SK-N-SH (cell line): Measurements from ENCODE around the gene KRT84. TPM values are rescaled to one million over a fixed set of nuclear protein-coding genes. Genes with fewer than 3 reads are reported as not detected.

Source experiments
- CTCF ChIA-PET: fragments of 300-600, 350-600 bp; formaldehyde crosslinking; extraction: SDS; loops from one replicate; lab custom pipeline; 2021; lab: Yijun Ruan, JAX
- POLR2A ChIA-PET: fragments of 350-600 bp; sonication (Branson Sonifier 250); formaldehyde crosslinking; extraction: SDS; loops from one replicate; lab custom pipeline; 2020; ENCODE audit warnings: antibody characterized with exemption, inconsistent platforms; lab: Yijun Ruan, JAX
- DNase-seq: peaks from one replicate; pipeline ENCODE4 v3.0.0; 2012
- H2AFZ ChIP-seq: fragments of 200-600 bp; sonication (generic); 2 replicates; pipeline ENCODE4 v1.8.1; 2016; ENCODE audit warnings: antibody characterized with exemption, mild to moderate bottlenecking, low read depth
- H3F3A ChIP-seq: fragments of 200-600 bp; sonication (generic); replicated peaks from 2 replicates; pipeline ENCODE3; 2016; ENCODE audit warnings: antibody characterized with exemption, mild to moderate bottlenecking; ENCODE audit not compliant: insufficient read depth
- H3K27ac ChIP-seq, 2 experiments: fragments of 200-500 bp in 1 of 2; fragments of 200-600 bp in 1 of 2; sonication (Bioruptor generic) in 1 of 2; sonication (generic), shearing (Covaris generic) in 1 of 2; 2 replicates each; pipeline versions ENCODE4 v1.5.1 to v1.6.1; 2014 to 2016; ENCODE audit warnings: low read depth in 2 of 2, inconsistent platforms in 1 of 2, low read length in 1 of 2, mild to moderate bottlenecking in 1 of 2, mixed read lengths in 1 of 2
- H3K27me3 ChIP-seq: fragments of 200-600 bp; sonication (generic), shearing (Covaris generic); 2 replicates; pipeline ENCODE4 v1.6.1; 2016; ENCODE audit warnings: mixed run types; ENCODE audit not compliant: insufficient read depth
- H3K36me3 ChIP-seq, 2 experiments: fragments of 200-500 bp in 1 of 2; fragments of 200-600 bp in 1 of 2; sonication (Bioruptor generic) in 1 of 2; sonication (generic) in 1 of 2; replicated peaks in 1 of 2; 2 replicates each; pipeline versions ENCODE3 to v1.5.1; 2014 to 2016; ENCODE audit warnings: low read length in 1 of 2, mild to moderate bottlenecking in 1 of 2; ENCODE audit not compliant: insufficient read depth in 2 of 2, control insufficient read depth in 1 of 2
- H3K4me1 ChIP-seq, 2 experiments: fragments of 200-500 bp in 1 of 2; fragments of 200-600 bp in 1 of 2; sonication (Bioruptor generic) in 1 of 2; sonication (generic), shearing (Covaris generic) in 1 of 2; 2 replicates each; pipeline versions ENCODE4 v1.5.1 to v1.6.1; 2014 to 2016; ENCODE audit warnings: low read depth in 1 of 2, low read length in 1 of 2, mixed run types in 1 of 2; ENCODE audit not compliant: insufficient read depth in 2 of 2, control insufficient read depth in 1 of 2
- H3K4me2 ChIP-seq: fragments of 200-600 bp; sonication (generic), shearing (Covaris generic); 2 replicates; pipeline ENCODE4 v1.6.1; 2017; ENCODE audit warnings: mixed run types
- H3K4me3 ChIP-seq, 2 experiments: fragments of 200-500 bp in 1 of 2; fragments of 200-600 bp in 1 of 2; sonication (Bioruptor generic) in 1 of 2; sonication (generic), shearing (Covaris generic) in 1 of 2; 2 replicates each; pipeline versions ENCODE4 v1.5.1 to v1.8.1; 2014 to 2016; ENCODE audit warnings: low read depth in 2 of 2, inconsistent platforms in 1 of 2, low read length in 1 of 2, mild to moderate bottlenecking in 1 of 2, mixed read lengths in 1 of 2, moderate library complexity in 1 of 2
- H3K79me2 ChIP-seq: fragments of 200-600 bp; sonication (generic); 2 replicates; pipeline ENCODE4 v1.8.1; 2017; ENCODE audit warnings: mild to moderate bottlenecking; ENCODE audit not compliant: insufficient read depth
- H3K9ac ChIP-seq: fragments of 200-600 bp; sonication (generic); 2 replicates; pipeline ENCODE4 v1.6.1; 2017; ENCODE audit warnings: mixed run types
- H3K9me2 ChIP-seq: fragments of 200-600 bp; sonication (generic); 2 replicates; pipeline ENCODE4 v1.6.1; 2017; ENCODE audit warnings: mixed run types
- H3K9me3 ChIP-seq: fragments of 200-600 bp; sonication (generic); 2 replicates; pipeline ENCODE4 v1.6.1; 2017; ENCODE audit warnings: mixed run types, mild to moderate bottlenecking, moderate library complexity
- H4K20me1 ChIP-seq: fragments of 200-600 bp; sonication (generic); 2 replicates; pipeline ENCODE4 v1.6.1; 2017; ENCODE audit warnings: mild to moderate bottlenecking, mixed run types; ENCODE audit not compliant: insufficient read depth
- CHD2 ChIP-seq: fragments of 150-350 bp; IDR thresholded peaks from 2 replicates; pipeline ENCODE4 v1.6.1; 2018; ENCODE audit warnings: low read length; ENCODE audit not compliant: partially characterized antibody
- ELF1 ChIP-seq: IDR thresholded peaks from 2 replicates; pipeline ENCODE4 v1.4.0; 2012
- FOXJ3 ChIP-seq: sonication (generic); formaldehyde crosslinking; IDR thresholded peaks from 2 replicates; pipeline ENCODE4 v1.5.1; 2020; ENCODE audit warnings: mild to moderate bottlenecking, missing genetic modification reagents
- FOXM1 ChIP-seq: IDR thresholded peaks from 2 replicates; pipeline ENCODE4 v1.4.0; 2012; ENCODE audit warnings: low read depth, mild to moderate bottlenecking
- IRF3 ChIP-seq: fragments of 150-350 bp; IDR thresholded peaks from 2 replicates; pipeline ENCODE4 v1.6.1; 2016; ENCODE audit warnings: mild to moderate bottlenecking, low read depth, low read length
- JUND ChIP-seq: IDR thresholded peaks from 2 replicates; pipeline ENCODE4 v1.4.0; 2012
- MEF2A ChIP-seq: IDR thresholded peaks from 2 replicates; pipeline ENCODE4 v1.4.0; 2012; ENCODE audit warnings: low read depth, borderline replicate concordance
- NFIC ChIP-seq: IDR thresholded peaks from 2 replicates; pipeline ENCODE4 v1.4.0; 2012; ENCODE audit warnings: borderline replicate concordance
- PBX3 ChIP-seq: IDR thresholded peaks from 2 replicates; pipeline ENCODE4; 2012
- POLR2AphosphoS5 ChIP-seq: IDR thresholded peaks from 2 replicates; pipeline ENCODE4 v1.6.1; 2012; ENCODE audit warnings: low read depth, low read length
- RAD21 ChIP-seq: IDR thresholded peaks from 2 replicates; pipeline ENCODE4 v1.6.1; 2012; ENCODE audit warnings: mild to moderate bottlenecking, low read length
- RXRA ChIP-seq: IDR thresholded peaks from 2 replicates; pipeline ENCODE4 v1.4.0; 2012; ENCODE audit warnings: low read depth, mild to moderate bottlenecking, borderline replicate concordance
- SMC3 ChIP-seq: IDR thresholded peaks from 2 replicates; pipeline ENCODE4 v1.6.1; 2012; ENCODE audit warnings: low read depth, low read length, improper control_type of control experiment
- TCF12 ChIP-seq: IDR thresholded peaks from 2 replicates; pipeline ENCODE4 v1.4.0; 2012
- TEAD4 ChIP-seq: IDR thresholded peaks from 2 replicates; pipeline ENCODE4 v1.4.0; 2012; ENCODE audit warnings: mild to moderate bottlenecking, borderline replicate concordance; ENCODE audit not compliant: insufficient read depth
- USF2 ChIP-seq: fragments of 150-350 bp; IDR thresholded peaks from 2 replicates; pipeline ENCODE4 v1.6.1; 2017; ENCODE audit warnings: antibody characterized with exemption, low read length, low read depth, borderline replicate concordance
- YY1 ChIP-seq: IDR thresholded peaks from 2 replicates; pipeline ENCODE4 v1.4.0; 2012; ENCODE audit warnings: low read depth, mild to moderate bottlenecking
- ZBTB33 ChIP-seq: IDR thresholded peaks from 2 replicates; pipeline ENCODE4 v1.4.0; 2012; ENCODE audit warnings: low read depth, borderline replicate concordance
- WGBS: methylation state at CpG from one replicate; pipeline ENCODE4 v1.1.6; 2017; ENCODE audit warnings: low lambda C conversion rate; 5-methylcytosine and 5-hydroxymethylcytosine counted together
- polyA plus RNA-seq, 3 experiments: library from polyadenylated mRNA; depleted of rRNA; stranded (reverse); fragments of >200 nt; gene quantifications; 2 replicates each; pipeline ENCODE4 v1.2.3, GENCODE V29; 2012

KRT84 gene
- polyA plus RNA-seq, 1 of the 3 experiments (the other 2 are of a cell fraction), result not detected

GRCh38 chr12:52432559-52433207 is 47.2 kb upstream of the KRT84 start (continued):
- no peak for TF ChIP-seq NFIC
- no peak for TF ChIP-seq FOXJ3 (CRISPR knock-in tag)
- no peak for TF ChIP-seq USF2
- no peak for TF ChIP-seq TEAD4
- no peak for TF ChIP-seq ELF1

- no peaks in the 10 kb centered on the region for H3K9me2 ChIP-seq
- peaks cover 56% of the 10 kb centered on the region; the same call in 1 of the 2 replicates for H3K27me3 ChIP-seq
- no peaks in the 10 kb centered on the region for H3F3A ChIP-seq
- H3K9ac ChIP-seq, result no peak overlapping the region
- no peak overlapping the region for H3K27ac ChIP-seq
- CTCF ChIA-PET, result interaction anchor here (0.9 to 1.4 kb wide), 4 partner anchors 12 to 77 kb away, joined by 3 read pairs; no protein-coding TSS in a partner anchor
- H3K36me3 ChIP-seq, result no peaks in the 10 kb centered on the region
- no peaks in the 10 kb centered on the region for H3K79me2 ChIP-seq
- no peak for TF ChIP-seq TCF12
- TF ChIP-seq CHD2, result no peak
- no peak for TF ChIP-seq SMC3
- TF ChIP-seq JUND, result no peak
- no peak for TF ChIP-seq TEAD4
- TF ChIP-seq POLR2AphosphoS5, result no peak
- TF ChIP-seq RAD21, result no peak
- no peak for TF ChIP-seq RXRA
- TF ChIP-seq FOXM1, result no peak
- DNase-seq, result no peak
- H4K20me1 ChIP-seq, result no peaks in the 10 kb centered on the region
- no peak overlapping the region for H3K4me3 ChIP-seq
- no peak overlapping the region for H2AFZ ChIP-seq
- no peaks in the 10 kb centered on the region for H3K4me1 ChIP-seq
- POLR2A ChIA-PET, result no interaction called here
- H3K4me2 ChIP-seq, result no peak overlapping the region
- no peaks in the 10 kb centered on the region for H3K9me3 ChIP-seq
- WGBS, result 25% methylated on average over 4 of the region's 10 CpGs
Measured at GRCh38 chr12:52428121-52428520, 42.7 kb upstream of the KRT84 start.

GRCh38 chr12:52427083-52427482 is 41.6 kb upstream of the KRT84 start:
- Histone ChIP-seq H3K9me2 (no peaks in the 10 kb centered on the region), H3K9me3 (no peaks in the 10 kb centered on the region), H3K36me3 (no peaks in the 10 kb centered on the region), H2AFZ (no peak overlapping the region), H3F3A (no peaks in the 10 kb centered on the region), H3K79me2 (no peaks in the 10 kb centered on the region), H3K4me3 (no peak overlapping the region), H3K4me1 (no peaks in the 10 kb centered on the region), H3K27me3 (peaks cover 52% of the 10 kb centered on the region; the same call in 1 of the 2 replicates), H4K20me1 (no peaks in the 10 kb centered on the region), H3K27ac (no peak overlapping the region), H3K9ac (no peak overlapping the region), H3K4me2 (no peak overlapping the region)
- no peak for DNase-seq
- ChIA-PET CTCF (interaction anchor here (0.6 to 1.4 kb wide), 5 partner anchors 12 to 554 kb away, joined by 3 read pairs; no protein-coding TSS in a partner anchor), POLR2A (no interaction called here)
- 13% methylated on average over 1 of the region's 1 CpG for WGBS
- TF ChIP-seq PBX3, result no peak
- TF ChIP-seq MEF2A, result no peak
- no peak for TF ChIP-seq YY1
- no peak for TF ChIP-seq ZBTB33
- TF ChIP-seq IRF3, result no peak
- no peak for TF ChIP-seq NFIC
- TF ChIP-seq RXRA, result no peak
- no peak for TF ChIP-seq SMC3
